ENCODE measurements around the gene IRF4.

The IRF4 gene

DNA sequence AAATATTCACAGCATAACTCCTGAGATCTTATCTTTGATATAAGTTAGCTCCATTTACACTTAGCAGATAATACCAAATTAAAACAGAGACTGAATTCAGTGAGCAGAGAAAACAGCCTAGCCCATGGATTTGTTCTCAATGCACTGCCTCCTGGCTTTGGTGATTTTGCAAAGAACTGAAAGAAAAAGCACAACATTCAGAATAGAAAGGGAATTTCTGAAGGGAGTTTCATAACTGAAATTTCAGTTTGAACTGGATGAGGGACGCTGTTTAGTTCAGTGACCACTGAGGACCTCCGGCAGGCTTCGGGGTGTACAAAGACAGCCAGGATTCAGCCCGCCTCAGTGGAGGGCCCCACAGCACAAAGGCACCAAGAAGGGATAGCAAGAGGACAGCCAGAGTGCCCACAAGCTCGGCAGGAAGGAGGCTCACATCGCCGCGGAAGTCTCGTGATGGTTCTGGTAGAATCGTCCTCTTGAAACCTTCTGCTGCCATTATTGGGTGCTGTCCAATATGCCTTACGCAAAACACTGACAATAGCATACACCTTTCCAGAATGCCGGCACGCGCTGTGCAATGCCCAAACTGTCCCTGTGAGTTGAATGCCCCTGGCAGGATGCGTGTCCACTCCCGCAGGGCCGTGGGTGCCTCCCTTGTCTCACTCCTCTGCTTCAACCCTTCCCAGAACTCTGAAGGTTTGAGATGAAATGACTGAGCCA lies 9.7 kb upstream of the IRF4 start:
- DNase-seq (ENCODE audit: low spot score) = no peak

DNA sequence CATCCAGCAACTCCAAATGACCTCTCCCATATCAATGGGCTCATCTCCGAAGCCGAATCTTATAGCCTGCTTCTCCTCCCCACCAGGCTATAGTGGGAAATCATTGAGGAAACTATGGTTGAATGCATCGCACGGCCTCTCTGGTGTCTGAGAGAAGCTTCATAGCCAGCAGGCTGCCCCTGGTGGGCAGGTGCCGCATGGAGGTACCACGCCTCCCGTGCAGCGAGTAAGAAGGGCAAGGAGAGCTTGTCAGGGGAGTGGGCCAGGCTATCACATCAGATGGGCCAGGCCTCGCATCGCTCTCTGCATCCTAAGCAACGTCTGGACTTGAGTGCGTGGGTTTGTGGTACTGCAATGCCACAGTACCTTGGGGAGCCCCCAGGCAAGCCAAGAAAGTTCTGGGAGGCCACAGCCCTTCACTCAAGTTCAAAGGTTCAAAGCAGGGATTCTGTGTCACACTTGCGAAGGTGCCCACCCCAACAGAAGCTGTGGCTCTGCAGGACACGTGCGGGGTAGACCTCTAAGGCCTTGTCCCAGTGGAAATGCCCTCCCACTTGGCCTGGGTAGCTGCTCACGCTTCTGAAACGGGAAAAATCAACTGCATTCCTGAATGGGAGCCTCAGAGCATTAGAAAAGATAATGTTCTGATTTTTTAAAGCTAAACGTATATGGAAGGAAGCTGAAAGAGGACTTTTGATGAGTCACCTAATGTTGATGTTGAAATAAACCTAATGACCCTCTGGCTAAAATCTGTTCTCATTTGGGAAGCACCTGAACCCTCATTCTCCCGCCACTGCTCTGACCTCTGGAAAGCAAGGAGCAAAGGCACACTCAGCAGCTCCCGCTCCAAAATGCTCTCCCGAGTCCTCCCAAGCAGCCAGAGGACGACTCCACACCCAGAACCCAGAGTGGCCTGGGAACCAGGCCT lies 8.4 kb upstream of the IRF4 start:
- DNase-seq (ENCODE audit: low spot score) = no peak

DNA sequence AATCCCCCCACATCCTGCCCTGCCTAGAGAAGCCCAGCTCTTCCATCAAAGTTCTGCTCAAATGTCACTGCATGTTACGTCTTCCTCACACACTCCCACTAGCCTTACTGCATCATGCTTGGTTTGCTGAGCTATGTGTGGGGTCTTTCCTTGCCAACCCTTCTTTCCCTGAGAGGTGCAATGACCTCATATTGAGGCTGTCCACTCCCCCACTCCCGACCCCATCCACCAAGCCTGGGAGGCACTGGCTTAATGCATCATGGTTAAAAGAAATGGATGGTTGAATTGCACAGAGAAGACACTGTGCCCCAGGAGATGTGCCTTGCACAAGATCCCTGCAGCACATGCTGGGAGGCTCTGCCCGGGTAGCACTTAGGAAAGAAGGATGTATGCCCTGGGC lies 7.7 kb upstream of the IRF4 start:
- no peak for DNase-seq (ENCODE audit: low spot score)

DNA sequence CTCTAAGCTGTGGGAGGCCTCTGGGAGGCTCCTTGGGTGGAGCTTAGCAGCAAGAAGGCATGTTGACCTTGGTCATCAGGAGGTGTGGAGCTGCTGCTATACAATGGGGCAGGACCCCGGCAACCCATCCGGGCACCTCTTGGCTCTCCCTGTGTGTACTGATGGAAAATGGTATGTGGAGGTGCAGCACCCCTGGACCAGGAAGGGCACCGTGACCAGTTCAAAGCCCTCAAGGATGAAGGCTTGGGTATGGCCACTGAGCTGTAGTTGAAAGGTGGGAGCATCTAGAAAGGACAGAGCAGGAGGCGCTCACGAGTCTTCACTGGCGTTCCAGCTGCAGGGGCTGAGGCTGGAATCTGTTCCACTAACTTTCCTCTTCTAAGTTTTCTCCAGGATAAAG lies 6.7 kb upstream of the IRF4 start:
- DNase-seq (ENCODE audit: low spot score) = no peak

GRCh38 chr6:385614-386013 lies 5.9 kb upstream of the IRF4 start:
- DNase-seq (ENCODE audit: low spot score) = no peak

DNA sequence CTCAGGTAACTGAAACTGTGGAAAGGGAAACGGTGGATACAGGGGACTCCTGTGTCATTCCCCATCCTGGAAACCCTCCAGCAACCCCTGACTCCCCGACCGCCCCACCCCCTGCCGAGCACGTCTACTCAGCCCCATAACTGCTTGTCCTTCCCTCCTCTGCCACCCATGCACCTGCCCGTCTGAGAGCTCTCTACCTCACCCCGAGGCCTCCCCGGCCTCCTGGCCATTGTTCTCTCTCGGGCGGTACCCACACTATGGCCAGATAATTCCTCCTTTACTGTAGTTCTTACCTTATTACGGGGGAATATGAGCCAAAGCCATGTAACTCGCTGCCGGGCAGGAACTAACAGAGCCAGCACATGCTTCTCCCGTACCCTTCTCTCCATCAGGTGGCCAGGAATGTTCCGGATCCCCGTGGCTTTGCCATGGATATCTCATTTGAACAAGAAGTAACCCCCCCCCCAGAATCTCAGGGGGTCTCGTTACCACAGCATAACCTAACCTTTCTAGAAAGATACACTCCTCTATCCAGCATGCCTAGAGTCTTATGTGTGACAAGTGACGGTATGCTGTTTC lies 4.8 kb upstream of the IRF4 start:
- DNase-seq (ENCODE audit: low spot score) = no peak

GRCh38 chr6:387293-387741 lies 4.2 kb upstream of the IRF4 start:
- no peak for DNase-seq (ENCODE audit: low spot score)

- no peak for DNase-seq (ENCODE audit: low spot score)
Measured at GRCh38 chr6:388202-388903, 3.2 kb upstream of the IRF4 start.

DNA sequence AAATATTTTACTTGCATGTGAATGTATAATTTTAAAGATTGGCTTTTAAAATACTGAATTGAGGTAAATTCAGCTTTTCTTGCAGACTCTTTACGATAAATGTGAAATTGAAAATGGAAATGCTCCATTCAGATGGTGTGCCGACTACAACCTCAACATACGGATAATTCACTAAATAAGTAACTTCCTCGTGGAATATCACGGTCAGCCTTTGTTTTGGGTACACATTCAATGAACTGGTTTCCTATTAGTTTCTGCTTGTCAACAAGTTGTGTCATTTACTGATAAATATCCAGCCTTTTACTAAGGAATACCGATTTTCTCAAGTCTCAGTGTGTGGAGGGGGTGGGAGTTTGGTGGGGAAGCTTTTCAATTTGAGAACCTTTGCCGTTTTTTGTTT lies 2.4 kb upstream of the IRF4 start:
- no peak for DNase-seq (ENCODE audit: low spot score)

GRCh38 chr6:389622-390021 lies 1.9 kb upstream of the IRF4 start:
- DNase-seq (ENCODE audit: low spot score) = peak; percentile 28

DNA sequence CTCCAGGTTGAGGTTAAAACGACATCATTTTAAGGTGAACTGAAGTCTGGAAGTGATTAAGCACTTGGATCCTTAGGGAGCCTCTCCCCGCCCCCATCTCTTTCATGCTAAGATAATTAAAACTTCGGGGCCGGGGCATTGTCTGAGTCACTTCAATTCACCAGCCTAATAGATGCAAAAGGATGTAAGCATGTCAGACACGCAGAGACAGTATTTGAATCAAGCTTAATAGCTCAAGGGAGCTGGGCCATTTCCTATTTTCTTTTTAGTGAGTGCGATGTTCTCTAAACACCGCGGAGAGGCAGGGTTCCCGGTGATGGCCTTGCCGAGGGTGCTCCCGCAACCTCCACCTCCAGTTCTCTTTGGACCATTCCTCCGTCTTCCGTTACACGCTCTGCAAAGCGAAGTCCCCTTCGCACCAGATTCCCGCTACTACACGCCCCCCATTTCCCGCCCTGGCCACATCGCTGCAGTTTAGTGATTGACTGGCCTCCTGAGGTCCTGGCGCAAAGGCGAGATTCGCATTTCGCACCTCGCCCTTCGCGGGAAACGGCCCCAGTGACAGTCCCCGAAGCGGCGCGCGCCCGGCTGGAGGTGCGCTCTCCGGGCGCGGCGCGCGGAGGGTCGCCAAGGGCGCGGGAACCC lies 516 bp upstream of the IRF4 start:
- no peak for DNase-seq (ENCODE audit: low spot score)

DNA sequence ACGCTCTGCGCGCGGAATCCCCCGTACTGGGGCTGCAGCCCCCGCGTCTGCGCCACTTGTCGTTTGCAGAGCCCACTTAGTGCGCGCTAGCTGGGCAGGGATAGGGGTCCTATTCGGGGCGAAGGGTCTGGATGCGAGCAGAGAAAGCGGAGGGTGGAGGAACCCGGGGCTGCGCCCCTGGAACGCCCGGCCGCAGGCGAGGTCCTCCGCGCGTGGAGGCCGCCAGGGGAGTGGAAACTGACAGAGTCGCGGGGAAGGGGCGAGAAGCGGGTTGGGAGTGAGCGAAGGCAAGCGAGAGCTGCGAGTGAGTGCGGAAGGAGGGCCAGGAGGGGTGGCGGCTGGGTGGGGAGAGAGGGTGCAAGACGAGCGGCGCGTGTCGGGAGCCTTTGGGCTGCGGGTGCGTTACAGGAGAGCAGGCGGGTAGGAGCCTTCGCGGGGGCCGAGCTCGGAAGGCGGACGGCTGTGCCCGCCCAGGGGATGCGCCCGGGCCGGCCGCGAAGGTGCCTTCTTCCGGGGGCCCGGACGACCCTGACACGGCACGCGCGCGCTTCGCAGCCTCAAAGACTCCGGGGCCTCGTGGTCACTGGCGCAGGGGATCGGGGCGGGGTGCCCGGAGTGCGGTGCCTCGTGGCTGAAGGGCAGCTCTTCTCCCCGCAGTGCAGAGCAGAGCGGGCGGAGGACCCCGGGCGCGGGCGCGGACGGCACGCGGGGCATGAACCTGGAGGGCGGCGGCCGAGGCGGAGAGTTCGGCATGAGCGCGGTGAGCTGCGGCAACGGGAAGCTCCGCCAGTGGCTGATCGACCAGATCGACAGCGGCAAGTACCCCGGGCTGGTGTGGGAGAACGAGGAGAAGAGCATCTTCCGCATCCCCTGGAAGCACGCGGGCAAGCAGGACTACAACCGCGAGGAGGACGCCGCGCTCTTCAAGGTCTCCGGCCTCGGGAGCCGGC lies 1.2 kb downstream of the IRF4 start:
- no peak for DNase-seq (ENCODE audit: low spot score)

DNA sequence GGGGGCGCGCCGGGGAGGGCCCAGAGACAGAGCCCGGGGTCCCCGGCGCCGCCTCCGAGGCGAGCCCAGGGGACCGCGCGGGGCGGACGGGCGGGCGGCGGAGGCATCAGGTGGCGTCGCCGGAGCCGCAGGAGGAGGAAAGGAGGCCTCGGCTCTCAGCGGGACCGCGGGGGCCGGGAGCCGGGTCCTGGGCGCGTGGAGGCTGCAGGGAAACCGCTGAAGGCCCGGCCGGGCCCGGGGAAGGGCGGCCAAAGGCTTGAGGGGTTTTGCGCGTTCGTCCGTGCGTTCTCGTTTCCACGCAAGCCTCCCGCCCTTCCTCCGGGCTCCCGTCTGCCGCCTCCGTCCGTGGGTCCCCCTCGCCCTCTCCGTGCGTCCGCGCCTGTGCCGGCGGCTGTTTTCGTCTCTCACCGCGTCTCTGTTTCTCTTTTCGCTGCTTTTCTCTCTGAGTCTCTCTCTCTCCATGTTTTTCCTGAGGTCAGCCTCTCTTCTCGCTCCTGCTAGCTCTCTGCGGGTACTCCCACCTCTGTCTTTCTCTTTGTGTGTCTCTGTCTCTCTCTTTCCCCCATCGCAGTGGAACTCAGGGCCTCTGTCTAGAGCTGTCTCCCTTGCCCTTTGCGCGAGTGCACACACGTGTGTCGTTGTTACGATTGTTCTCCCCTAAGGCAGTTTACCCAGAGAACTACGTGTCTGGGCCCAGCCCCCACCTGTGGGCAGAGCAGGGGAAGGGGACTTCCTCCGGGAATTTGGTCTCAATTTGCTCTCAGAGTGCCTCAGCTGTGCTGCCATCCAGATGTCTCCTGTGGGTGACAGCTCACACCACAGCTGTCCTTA lies 2.1 kb downstream of the IRF4 start:
- no peak for DNase-seq (ENCODE audit: low spot score)

DNA sequence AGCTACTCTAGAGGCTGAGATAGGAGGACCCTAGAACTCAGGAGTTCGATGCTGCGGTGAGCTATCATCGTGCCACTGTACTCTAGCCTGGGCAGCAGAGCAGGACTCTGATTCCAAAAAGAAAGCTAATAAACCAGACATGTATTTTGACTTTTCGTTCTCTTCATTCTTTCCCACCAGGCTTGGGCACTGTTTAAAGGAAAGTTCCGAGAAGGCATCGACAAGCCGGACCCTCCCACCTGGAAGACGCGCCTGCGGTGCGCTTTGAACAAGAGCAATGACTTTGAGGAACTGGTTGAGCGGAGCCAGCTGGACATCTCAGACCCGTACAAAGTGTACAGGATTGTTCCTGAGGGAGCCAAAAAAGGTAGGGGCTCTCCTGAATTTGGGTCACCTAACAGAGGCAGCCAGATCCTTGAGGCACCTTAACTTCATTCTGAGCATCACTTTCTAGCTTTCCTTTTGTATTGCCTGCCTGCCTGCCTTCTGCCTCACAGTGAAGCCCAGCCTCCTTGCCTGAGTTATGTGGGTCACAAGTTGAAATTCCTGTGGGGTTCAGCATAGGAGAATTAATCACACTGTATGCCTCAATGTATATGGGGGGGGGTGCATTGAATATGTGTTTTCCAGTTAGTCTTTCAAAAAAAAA lies 3.2 kb downstream of the IRF4 start:
- DNase-seq (ENCODE audit: low spot score) = no peak

DNA sequence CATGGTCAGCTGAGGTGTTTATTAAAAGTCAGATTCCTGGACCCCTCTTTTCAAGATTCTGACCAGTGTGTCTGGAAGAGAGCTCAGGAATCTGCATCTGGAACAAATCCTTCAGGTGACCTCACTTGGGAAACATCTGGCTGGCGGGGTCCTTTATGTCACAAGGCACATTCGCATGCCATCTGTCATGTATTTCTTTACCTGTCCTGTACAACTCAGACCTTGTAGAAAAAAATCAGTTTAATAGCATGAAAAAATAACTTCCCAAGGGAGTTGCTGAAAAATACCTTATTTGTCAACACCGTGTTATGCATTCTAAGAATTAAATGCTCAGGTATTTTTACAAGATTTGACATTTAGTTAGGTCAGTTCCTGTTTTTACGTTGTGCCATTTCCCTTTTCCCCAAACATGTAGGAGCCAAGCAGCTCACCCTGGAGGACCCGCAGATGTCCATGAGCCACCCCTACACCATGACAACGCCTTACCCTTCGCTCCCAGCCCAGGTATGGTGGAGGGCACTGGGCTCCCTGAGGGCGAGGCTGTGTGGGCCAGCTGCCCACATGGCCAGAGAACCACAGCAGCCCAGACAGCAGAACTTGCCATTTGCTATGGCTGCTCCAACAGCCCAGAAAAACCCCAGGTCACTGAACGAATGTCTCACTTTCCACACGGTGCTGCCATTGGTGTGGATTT lies 4.0 kb downstream of the IRF4 start:
- DNase-seq (ENCODE audit: low spot score) = no peak

- no peak for DNase-seq (ENCODE audit: low spot score)
Measured at GRCh38 chr6:396126-396520, 4.6 kb downstream of the IRF4 start.

- DNase-seq (ENCODE audit: low spot score) = no peak
Measured at GRCh38 chr6:397056-397455, 5.5 kb downstream of the IRF4 start.

GRCh38 chr6:397604-398003 lies 6.1 kb downstream of the IRF4 start:
- no peak for DNase-seq (ENCODE audit: low spot score)

DNA sequence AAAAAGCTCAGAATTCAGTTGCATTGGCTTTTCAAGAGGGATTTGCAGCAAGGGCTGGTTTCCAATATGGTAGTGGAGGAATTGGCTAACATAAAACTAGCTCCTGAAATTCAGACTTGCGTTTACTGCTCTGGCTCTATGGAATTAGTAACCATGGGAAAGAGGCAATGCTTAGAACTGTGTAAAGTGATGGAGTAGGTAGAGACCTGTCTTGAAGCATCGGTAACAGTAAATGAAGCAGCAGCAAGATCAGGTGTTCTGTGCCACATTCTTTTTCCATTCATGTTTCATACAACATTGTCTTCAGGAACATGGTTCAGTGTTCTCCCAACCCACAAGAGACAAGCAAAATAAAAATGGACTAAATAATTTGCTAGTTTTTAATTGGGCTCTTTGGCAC lies 6.5 kb downstream of the IRF4 start:
- DNase-seq (ENCODE audit: low spot score) = no peak
